ENCODE results near the gene NKX2-2.
"Not testable (repeated sequence)": the region's sequence is repeated elsewhere in the genome, so short reads cannot be mapped to it uniquely, and the experiment has no call there.

The NKX2-2 gene

GRCh38 chr20:21480144-21480543 is 33.7 kb downstream of the NKX2-2 start:
- CTCF ChIA-PET; POLR2A ChIA-PET; H3K27ac ChIP-seq (ENCODE audit: extremely low read depth, low read depth, low read length); H3K36me3 ChIP-seq (ENCODE audit: control insufficient read depth in 2 of 2, insufficient read depth in 1 of 2, low read length in 2 of 2); H3K4me1 ChIP-seq (ENCODE audit: control insufficient read depth, insufficient read depth, low read length); H3K9me3 ChIP-seq (ENCODE audit: control insufficient read depth, insufficient read depth, low read depth, low read length); H3K4me3 ChIP-seq (ENCODE audit: low read depth, low read length): not testable (repeated sequence)
- peak; percentile 74 for TF ChIP-seq ZNF146 (tag by site-specific recombination; IDR thresholded peaks at IDR 0.05)
- TF ChIP-seq ZNF280D (tag by site-specific recombination; IDR thresholded peaks at IDR 0.05), result peak; percentile 73

- no peak overlapping the region for H3K27ac ChIP-seq (ENCODE audit: extremely low read depth, low read depth, low read length)
- POLR2A ChIA-PET, result no interaction called here
- no peaks in the 10 kb centered on the region for H3K36me3 ChIP-seq (ENCODE audit: control insufficient read depth in 2 of 2, insufficient read depth in 1 of 2, low read length in 2 of 2)
- no peak for TF ChIP-seq ZNF544 (tag by site-specific recombination; IDR thresholded peaks at IDR 0.05)
- no peak for TF ChIP-seq TSHZ1 (tag by site-specific recombination; IDR thresholded peaks at IDR 0.05; ENCODE audit: borderline replicate concordance)
- TF ChIP-seq PRDM1 (tag by site-specific recombination; IDR thresholded peaks at IDR 0.05), result no peak
- no peak for TF ChIP-seq ZNF530 (tag by site-specific recombination; IDR thresholded peaks at IDR 0.05; ENCODE audit: low read depth)
- no peak for TF ChIP-seq ZNF138 (tag by site-specific recombination; IDR thresholded peaks at IDR 0.05; ENCODE audit: borderline replicate concordance)
- H3K4me1 ChIP-seq (ENCODE audit: control insufficient read depth, insufficient read depth, low read length), result no peaks in the 10 kb centered on the region
- H3K4me3 ChIP-seq (ENCODE audit: low read depth, low read length), result no peak overlapping the region
- CTCF ChIA-PET, result interaction anchor here (0.5 to 1.5 kb wide), 2 partner anchors 230 to 628 kb away, joined by 3 to 5 read pairs; no protein-coding TSS in a partner anchor
- H3K9me3 ChIP-seq (ENCODE audit: control insufficient read depth, insufficient read depth, low read depth, low read length), result no peaks in the 10 kb centered on the region; the same call in 1 of the 2 replicates
Observed at GRCh38 chr20:21465799-21466198, 48.1 kb downstream of the NKX2-2 start.

GRCh38 chr20:21464916-21465315 is 48.9 kb downstream of the NKX2-2 start:
- Histone ChIP-seq H3K4me1 (ENCODE audit: control insufficient read depth, insufficient read depth, low read length) (no peaks in the 10 kb centered on the region), H3K4me3 (ENCODE audit: low read depth, low read length) (no peak overlapping the region), H3K36me3 (ENCODE audit: control insufficient read depth in 2 of 2, insufficient read depth in 1 of 2, low read length in 2 of 2) (no peaks in the 10 kb centered on the region), H3K27ac (ENCODE audit: extremely low read depth, low read depth, low read length) (no peak overlapping the region), H3K9me3 (ENCODE audit: control insufficient read depth, insufficient read depth, low read depth, low read length) (no peaks in the 10 kb centered on the region; the same call in 1 of the 2 replicates)
- ChIA-PET POLR2A (no interaction called here), CTCF (interaction anchor here (0.5 kb wide), 1 partner anchor 627 kb away, joined by 3 read pairs; no protein-coding TSS in a partner anchor)
- no peak for TF ChIP-seq ZNF214 (tag by site-specific recombination; IDR thresholded peaks at IDR 0.05; ENCODE audit: borderline replicate concordance)
- no peak for TF ChIP-seq KLF8 (tag by site-specific recombination; IDR thresholded peaks at IDR 0.05)
